Measurements from ENCODE around the gene UGT2A3. TPM values are rescaled to one million over a fixed set of nuclear protein-coding genes. Genes with fewer than 3 reads are reported as not detected.
"Not testable (repeated sequence)": the region's sequence is repeated elsewhere in the genome, so short reads cannot be mapped to it uniquely, and the experiment has no call there.

UGT2A3 gene
- total RNA-seq, 4 donors from 2014 or later = 0.23 TPM; not detected in 3

DNA sequence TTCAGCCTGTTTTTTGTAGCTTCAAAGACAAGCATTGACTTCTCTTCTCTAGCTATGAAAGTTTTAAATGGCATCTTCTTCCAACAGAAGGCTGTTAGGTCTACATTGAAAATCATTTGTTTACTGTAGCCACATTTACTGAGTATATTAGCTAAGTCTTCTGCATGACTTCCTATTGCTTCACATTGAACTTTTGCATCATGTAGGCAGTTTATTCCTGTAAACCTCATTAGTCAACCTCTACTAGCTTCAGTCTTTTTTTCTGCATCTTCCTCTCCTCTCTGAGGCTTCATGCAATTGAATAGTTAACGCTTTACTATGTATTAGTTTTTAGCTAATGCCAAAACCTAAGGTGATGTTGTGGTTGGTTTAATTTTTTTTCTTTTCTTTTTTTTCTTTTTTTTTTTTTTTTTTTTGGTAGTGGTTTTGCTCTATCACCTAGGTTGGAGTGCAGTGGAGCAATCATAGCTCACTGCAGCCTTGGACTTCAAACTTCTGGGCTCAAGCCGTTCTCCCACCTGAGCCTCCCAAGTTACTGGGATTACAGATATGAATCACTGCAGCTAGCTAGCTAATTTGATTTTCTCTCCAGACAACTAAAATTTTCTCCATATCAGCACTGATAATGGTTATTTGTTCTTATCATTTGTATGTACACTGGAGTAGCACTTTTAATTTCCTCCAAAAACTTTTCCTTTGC, 3.4 kb downstream of the UGT2A3 start:
- no peaks in the 10 kb centered on the region for H3K4me1 ChIP-seq
- no peak for TF ChIP-seq POLR2A (IDR thresholded peaks at IDR 0.05)
- TF ChIP-seq EP300 (IDR thresholded peaks at IDR 0.05) = no peak
- TF ChIP-seq POLR2AphosphoS5 (IDR thresholded peaks at IDR 0.05) = no peak
- TF ChIP-seq, protein P1, sequence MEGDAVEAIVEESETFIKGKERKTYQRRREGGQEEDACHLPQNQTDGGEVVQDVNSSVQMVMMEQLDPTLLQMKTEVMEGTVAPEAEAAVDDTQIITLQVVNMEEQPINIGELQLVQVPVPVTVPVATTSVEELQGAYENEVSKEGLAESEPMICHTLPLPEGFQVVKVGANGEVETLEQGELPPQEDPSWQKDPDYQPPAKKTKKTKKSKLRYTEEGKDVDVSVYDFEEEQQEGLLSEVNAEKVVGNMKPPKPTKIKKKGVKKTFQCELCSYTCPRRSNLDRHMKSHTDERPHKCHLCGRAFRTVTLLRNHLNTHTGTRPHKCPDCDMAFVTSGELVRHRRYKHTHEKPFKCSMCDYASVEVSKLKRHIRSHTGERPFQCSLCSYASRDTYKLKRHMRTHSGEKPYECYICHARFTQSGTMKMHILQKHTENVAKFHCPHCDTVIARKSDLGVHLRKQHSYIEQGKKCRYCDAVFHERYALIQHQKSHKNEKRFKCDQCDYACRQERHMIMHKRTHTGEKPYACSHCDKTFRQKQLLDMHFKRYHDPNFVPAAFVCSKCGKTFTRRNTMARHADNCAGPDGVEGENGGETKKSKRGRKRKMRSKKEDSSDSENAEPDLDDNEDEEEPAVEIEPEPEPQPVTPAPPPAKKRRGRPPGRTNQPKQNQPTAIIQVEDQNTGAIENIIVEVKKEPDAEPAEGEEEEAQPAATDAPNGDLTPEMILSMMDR (IDR thresholded peaks at IDR 0.05) = no peak
- no peak for ATAC-seq
- no peaks in the 10 kb centered on the region for H3K9me3 ChIP-seq
- no peaks in the 10 kb centered on the region for H3K36me3 ChIP-seq
- 95 to 100% methylated on average over 2 of the region's 2 CpGs for WGBS, 2 donors (ENCODE audit: low coverage in 1 of 2)
- H3K4me3 ChIP-seq = no peak overlapping the region
- H3K27me3 ChIP-seq = no peaks in the 10 kb centered on the region
- H3K27ac ChIP-seq = no peak overlapping the region

DNA sequence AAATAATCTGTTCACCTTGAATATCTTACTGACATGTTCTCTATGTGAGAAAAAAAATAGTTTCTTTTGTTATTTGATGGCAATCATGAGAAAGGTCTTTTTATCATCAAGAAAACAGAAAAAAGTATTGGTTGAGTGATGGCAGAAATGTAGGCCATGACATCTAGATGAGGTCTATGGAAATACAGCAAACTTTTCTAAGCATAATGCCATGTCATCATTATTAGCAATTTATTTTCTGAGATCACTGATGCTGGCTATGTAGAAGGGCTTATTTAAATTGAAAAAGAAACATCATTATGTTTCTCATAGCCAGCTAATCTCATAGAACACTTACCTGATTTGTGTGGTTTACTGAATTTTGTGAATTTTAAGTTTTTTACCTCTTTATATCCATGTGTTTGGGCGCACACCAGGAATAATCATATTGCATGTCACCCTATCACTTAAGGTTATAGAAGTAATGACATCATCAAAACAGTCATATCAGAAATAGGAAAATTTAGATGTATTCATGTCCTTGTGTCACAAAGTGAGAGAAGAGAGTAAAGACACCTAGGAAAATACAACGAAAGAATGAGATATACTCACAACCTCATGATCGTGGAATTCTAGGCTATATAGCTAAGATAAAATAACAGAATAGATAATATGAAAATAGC, 22.4 kb downstream of the UGT2A3 start:
- no peaks in the 10 kb centered on the region for H3K36me3 ChIP-seq
- ATAC-seq = no peak
- WGBS, 2 donors (ENCODE audit: low coverage in 1 of 2) = 57 to 80% methylated on average over 3 of the region's 3 CpGs

DNA sequence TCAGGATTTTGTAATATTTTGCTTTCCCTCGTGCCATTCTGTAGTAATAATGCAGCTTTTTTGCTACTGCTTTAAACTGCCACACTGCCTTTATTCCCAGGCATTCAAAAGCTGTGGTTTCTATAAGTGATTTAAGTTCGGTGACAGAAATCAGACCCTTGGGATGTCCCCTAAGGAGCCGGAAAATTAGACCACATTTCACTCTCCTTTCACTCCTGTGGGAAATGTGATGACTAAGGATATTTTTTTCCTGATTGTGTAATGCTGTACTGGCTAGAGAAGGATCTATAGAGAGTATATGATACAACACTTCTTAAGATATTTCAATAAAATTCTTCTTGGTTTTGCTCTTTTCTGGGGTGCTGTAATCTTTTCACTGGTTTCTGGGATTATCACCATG, 24.4 kb downstream of the UGT2A3 start:
- Histone ChIP-seq H3K9me3 (peaks cover 0 to 5% (median 0%) of the 10 kb centered on the region in 3 donors), H3K27me3 (no peaks in the 10 kb centered on the region), H3K4me1 (no peaks in the 10 kb centered on the region), H3K4me3 (no peak overlapping the region), H3K27ac (no peak overlapping the region), H3K36me3 (no peaks in the 10 kb centered on the region)
- 66 to 67% methylated on average over 3 of the region's 3 CpGs for WGBS, 2 donors (ENCODE audit: low coverage in 1 of 2)
- no peak for ATAC-seq
- TF ChIP-seq, protein P1 (IDR thresholded peaks at IDR 0.05) = no peak
- TF ChIP-seq POLR2A (IDR thresholded peaks at IDR 0.05) (no peak), POLR2AphosphoS5 (IDR thresholded peaks at IDR 0.05) (no peak), EP300 (IDR thresholded peaks at IDR 0.05) (no peak)

More for the DNA sequence above, 22.4 kb downstream of the UGT2A3 start:
- Histone ChIP-seq H3K27ac (no peak overlapping the region), H3K9me3 (no peaks in the 10 kb centered on the region), H3K27me3 (no peaks in the 10 kb centered on the region), H3K4me1 (no peaks in the 10 kb centered on the region), H3K4me3 (no peak overlapping the region)
- TF ChIP-seq POLR2AphosphoS5 (IDR thresholded peaks at IDR 0.05) (no peak), POLR2A (IDR thresholded peaks at IDR 0.05) (no peak), EP300 (IDR thresholded peaks at IDR 0.05) (no peak)
- TF ChIP-seq, protein P1 (IDR thresholded peaks at IDR 0.05) = no peak

DNA sequence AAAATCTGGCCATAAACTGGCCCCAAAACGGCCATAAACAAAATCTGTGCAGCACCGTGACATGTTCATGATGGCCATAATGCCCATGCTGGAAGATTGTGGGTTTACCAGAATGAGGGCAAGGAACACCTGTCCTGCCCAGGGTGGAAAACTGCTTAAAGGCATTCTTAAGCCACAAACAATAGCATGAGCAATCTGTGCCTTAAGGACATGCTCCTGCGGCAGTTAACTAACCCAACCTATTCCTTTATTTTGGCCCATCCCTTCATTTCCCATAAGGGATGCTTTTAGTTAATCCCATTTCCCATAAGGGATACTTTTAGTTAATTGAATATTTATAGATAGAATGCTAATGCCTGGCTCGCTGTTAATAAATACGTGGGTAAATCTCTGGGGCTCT, 29.4 kb downstream of the UGT2A3 start:
- not testable (repeated sequence) for H3K36me3 ChIP-seq, H3K4me1 ChIP-seq, H3K27me3 ChIP-seq, H3K9me3 ChIP-seq, H3K4me3 ChIP-seq, H3K27ac ChIP-seq, ATAC-seq
- WGBS, 2 donors (ENCODE audit: low coverage in 1 of 2) = 56 to 76% methylated on average over 5 of the region's 5 CpGs

DNA sequence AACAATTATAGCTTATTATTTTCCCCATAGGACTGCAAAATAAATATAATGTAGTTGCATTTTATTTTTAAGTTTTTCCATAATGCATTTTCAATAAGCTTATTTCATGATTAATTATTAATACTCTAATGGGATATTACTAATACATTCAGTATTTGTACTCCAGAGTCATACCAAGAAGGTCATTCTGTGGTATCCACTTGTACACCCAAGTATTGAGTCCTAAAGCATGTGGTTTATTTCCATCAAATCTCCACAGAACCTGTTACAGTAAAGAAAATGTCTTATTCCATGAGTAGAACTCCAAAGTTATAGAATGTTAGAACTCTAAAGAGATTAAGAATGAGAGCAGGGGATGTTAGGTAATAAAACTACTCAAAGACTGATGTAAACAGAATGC, 30.6 kb downstream of the UGT2A3 start:
- Histone ChIP-seq H3K27ac (no peak overlapping the region), H3K36me3 (no peaks in the 10 kb centered on the region), H3K27me3 (no peaks in the 10 kb centered on the region), H3K4me1 (no peaks in the 10 kb centered on the region), H3K4me3 (no peak overlapping the region), H3K9me3 (peaks cover 0 to 7% (median 0%) of the 10 kb centered on the region in 3 donors)
- ATAC-seq = no peak
- TF ChIP-seq POLR2AphosphoS5 (IDR thresholded peaks at IDR 0.05) (no peak), EP300 (IDR thresholded peaks at IDR 0.05) (no peak), POLR2A (IDR thresholded peaks at IDR 0.05) (no peak)
- TF ChIP-seq, protein P1 (IDR thresholded peaks at IDR 0.05) = no peak
